GM23248 (cell line): ENCODE results near the gene IL17RC.

Experiments
- EZH2 ChIP-seq: fragments of 200-600 bp; sonication (generic); IDR thresholded peaks from 2 replicates; pipeline ENCODE4 v1.6.1; 2018; ENCODE audit warnings: antibody characterized with exemption, mild to moderate bottlenecking; ENCODE audit not compliant: insufficient read depth, poor library complexity, severe bottlenecking
- EZH2phosphoT487 ChIP-seq: fragments of 200-600 bp; sonication (generic); IDR thresholded peaks from 2 replicates; pipeline ENCODE4 v1.6.1; 2018; ENCODE audit warnings: antibody characterized with exemption, moderate library complexity, mild to moderate bottlenecking, low read depth; ENCODE audit not compliant: insufficient read depth

- no peak for TF ChIP-seq EZH2phosphoT487
- no peak for TF ChIP-seq EZH2
Observed at GRCh38 chr3:9879830-9880549, 36.9 kb upstream of the IL17RC start, which contains the start of gene CIDEC.
